Neural progenitor cell (in vitro differentiated cells): Measurements from ENCODE around the gene TAF1C.

Experiments used
- EZH2 ChIP-seq: fragments of 200-600 bp; sonication (generic); IDR thresholded peaks from 2 replicates; pipeline ENCODE4 v1.6.1; 2017; ENCODE audit warnings: antibody characterized with exemption, mild to moderate bottlenecking, moderate library complexity
- EZH2phosphoT487 ChIP-seq: fragments of 200-600 bp; sonication (generic); IDR thresholded peaks from 2 replicates; pipeline ENCODE4 v1.6.1; 2017; ENCODE audit warnings: antibody characterized with exemption
- TF ChIP-seq, protein P1 (sequence below): fragments of 200-600 bp; sonication (generic); IDR thresholded peaks from 2 replicates; pipeline ENCODE4 v1.5.1; 2017; ENCODE audit warnings: antibody characterized with exemption, mild to moderate bottlenecking

DNA sequence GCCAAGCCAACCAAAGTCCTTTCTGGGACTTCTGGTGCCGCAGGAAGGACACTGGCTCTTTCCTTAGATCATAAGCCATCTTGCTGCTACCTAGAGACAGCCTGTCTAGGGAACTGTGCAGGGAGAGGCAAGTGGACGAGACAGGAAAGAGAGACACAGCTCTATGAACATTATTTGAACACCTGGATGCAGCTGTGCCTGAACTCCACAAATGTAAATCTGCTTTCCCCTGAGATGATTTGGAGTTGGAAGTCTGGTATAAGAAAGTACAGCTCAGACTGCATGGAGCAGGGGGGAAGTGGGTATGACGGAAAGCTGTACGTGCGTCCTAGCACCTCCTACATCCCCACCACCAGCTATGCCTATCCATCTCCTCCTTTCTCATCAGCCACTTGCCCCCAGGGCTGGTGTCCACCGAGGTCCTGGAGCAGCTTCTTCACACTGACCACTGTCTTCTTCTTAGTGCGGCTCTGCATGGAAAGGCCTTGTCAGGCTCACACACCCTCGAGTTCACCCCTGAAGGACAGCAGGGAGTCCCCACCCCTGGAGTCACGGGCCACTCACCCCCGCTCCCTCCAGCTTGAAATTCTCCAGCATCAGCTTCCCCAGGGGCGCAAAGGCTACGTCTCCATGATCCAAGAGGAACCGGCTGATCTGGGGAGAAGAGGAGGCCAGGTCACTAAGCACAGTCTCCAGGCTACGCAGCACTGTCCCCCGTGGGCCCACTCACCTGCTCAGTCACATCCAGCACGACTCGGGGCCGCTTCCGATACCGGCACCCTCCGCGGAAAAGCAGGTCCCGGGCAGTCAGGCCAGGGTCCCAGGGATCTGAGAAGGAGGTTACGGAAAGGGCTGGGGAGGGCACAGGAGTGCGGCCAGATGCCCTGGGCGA lies 3.9 kb downstream of the TAF1C start:
- TF ChIP-seq, protein P1, sequence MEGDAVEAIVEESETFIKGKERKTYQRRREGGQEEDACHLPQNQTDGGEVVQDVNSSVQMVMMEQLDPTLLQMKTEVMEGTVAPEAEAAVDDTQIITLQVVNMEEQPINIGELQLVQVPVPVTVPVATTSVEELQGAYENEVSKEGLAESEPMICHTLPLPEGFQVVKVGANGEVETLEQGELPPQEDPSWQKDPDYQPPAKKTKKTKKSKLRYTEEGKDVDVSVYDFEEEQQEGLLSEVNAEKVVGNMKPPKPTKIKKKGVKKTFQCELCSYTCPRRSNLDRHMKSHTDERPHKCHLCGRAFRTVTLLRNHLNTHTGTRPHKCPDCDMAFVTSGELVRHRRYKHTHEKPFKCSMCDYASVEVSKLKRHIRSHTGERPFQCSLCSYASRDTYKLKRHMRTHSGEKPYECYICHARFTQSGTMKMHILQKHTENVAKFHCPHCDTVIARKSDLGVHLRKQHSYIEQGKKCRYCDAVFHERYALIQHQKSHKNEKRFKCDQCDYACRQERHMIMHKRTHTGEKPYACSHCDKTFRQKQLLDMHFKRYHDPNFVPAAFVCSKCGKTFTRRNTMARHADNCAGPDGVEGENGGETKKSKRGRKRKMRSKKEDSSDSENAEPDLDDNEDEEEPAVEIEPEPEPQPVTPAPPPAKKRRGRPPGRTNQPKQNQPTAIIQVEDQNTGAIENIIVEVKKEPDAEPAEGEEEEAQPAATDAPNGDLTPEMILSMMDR = no peak
- TF ChIP-seq EZH2 (no peak), EZH2phosphoT487 (no peak)
